Left lung (tissue), 10 donors: Measurements from ENCODE around the gene RGS13. TPM values are rescaled to one million over a fixed set of nuclear protein-coding genes. Genes with fewer than 3 reads are reported as not detected.
A peak's percentile ranks its signal among the peaks of the same experiment; 100 is the strongest.

ENCODE experiments used
- ATAC-seq: fragments of 200-7000 bp; cut with Tn5 transposase; one replicate; pipeline ENCODE4 v1.9.1; 2020; ENCODE audit warnings: moderate library complexity
- DNase-seq, 4 donors: peaks; one replicate each; pipeline ENCODE4 v3.0.0-alpha.2; 2013 to 2020
- H3K27ac ChIP-seq, 2 donors: fragments of 200-600 bp; sonication (generic) in 1 of 2; one replicate each; pipeline versions ENCODE4 v1.5.0 to v1.8.0; 2020 to 2021
- H3K27me3 ChIP-seq, 2 donors: fragments of 200-600 bp; sonication (generic) in 1 of 2; one replicate each; pipeline versions ENCODE4 v1.5.0 to v1.8.0; 2020 to 2021
- H3K36me3 ChIP-seq, 2 donors: fragments of 200-600 bp; sonication (generic) in 1 of 2; one replicate each; pipeline versions ENCODE4 v1.5.0 to v1.8.0; 2020 to 2021
- H3K4me1 ChIP-seq, 2 donors: fragments of 200-600 bp; one replicate each; pipeline ENCODE4 v1.8.0; 2021
- H3K4me3 ChIP-seq, 2 donors: fragments of 200-600 bp; sonication (generic) in 1 of 2; one replicate each; pipeline versions ENCODE4 v1.5.0 to v1.8.0; 2020 to 2021; ENCODE audit warnings: mild to moderate bottlenecking in 1 of 2
- H3K9me3 ChIP-seq, 2 donors: fragments of 200-600 bp; sonication (generic) in 1 of 2; one replicate each; pipeline versions ENCODE4 v1.5.0 to v1.8.0; 2020 to 2021
- CTCF ChIP-seq, 2 donors: fragments of 200-600 bp; sonication (generic) in 1 of 2; IDR thresholded peaks; one replicate each; pipeline versions ENCODE4 v1.5.0 to v1.8.0; 2021; ENCODE audit warnings: antibody characterized with exemption in 2 of 2
- intact Hi-C, 2 donors: fragments of 100-400 bp; cut with DNase I; formaldehyde crosslinking; loops; one replicate each; pipeline versions ENCODE4 v1.11.2 to v1.14.2; 2022
- polyA plus RNA-seq, 6 donors: library from polyadenylated mRNA; unstranded; fragments of 120-200 nt; gene quantifications; one replicate each; pipeline ENCODE4 v1.2.1, GENCODE V29; 2013; ENCODE audit not compliant: insufficient read length in 6 of 6
- total RNA-seq, 2 donors: library from RNA; stranded (reverse); fragmentation: NEBNext Ultra II Directional; extraction: Animal tissue kit (Norgen Biotek cat#: 25700); gene quantifications; one replicate each; pipeline ENCODE4 v1.2.1, GENCODE V29; 2021
- donor health status: DM: no; HTN: yes; CAD: no.
- donor health status: DM: no; HTN: no; CAD: no.

Gene RGS13
- total and polyA plus RNA-seq, 8 donors = 0.81 to 4.8 (median 2.7) TPM

GRCh38 chr1:192608671-192609070, 27.3 kb upstream of the RGS13 start:
- intact Hi-C loops = no loop called here
- DNase-seq = no peak
- Histone ChIP-seq H3K9me3 (no peaks in the 10 kb centered on the region), H3K27ac (no peak overlapping the region), H3K36me3 (no peaks in the 10 kb centered on the region), H3K4me1 (peaks cover 0 to 10% of the 10 kb centered on the region in 2 donors), H3K27me3 (no peaks in the 10 kb centered on the region), H3K4me3 (no peak overlapping the region)
- no peak for ATAC-seq
- no peak for TF ChIP-seq CTCF (IDR thresholded peaks at IDR 0.05)

- TF ChIP-seq CTCF (IDR thresholded peaks at IDR 0.05) = no peak
- Histone ChIP-seq H3K9me3 (no peaks in the 10 kb centered on the region), H3K4me3 (no peak overlapping the region), H3K27me3 (no peaks in the 10 kb centered on the region), H3K27ac (no peak overlapping the region), H3K4me1 (peaks cover 0 to 10% of the 10 kb centered on the region in 2 donors), H3K36me3 (no peaks in the 10 kb centered on the region)
- peak; percentile 87 for ATAC-seq
- intact Hi-C loops = loop anchor here in 1 of 2 donors (5.0 kb wide), 1 partner anchor 132 kb away; no protein-coding TSS in a partner anchor
- DNase-seq = peak in 2 of 4 donors; percentile 73 to 83
Observed at GRCh38 chr1:192609110-192610079, 26.6 kb upstream of the RGS13 start.

DNA sequence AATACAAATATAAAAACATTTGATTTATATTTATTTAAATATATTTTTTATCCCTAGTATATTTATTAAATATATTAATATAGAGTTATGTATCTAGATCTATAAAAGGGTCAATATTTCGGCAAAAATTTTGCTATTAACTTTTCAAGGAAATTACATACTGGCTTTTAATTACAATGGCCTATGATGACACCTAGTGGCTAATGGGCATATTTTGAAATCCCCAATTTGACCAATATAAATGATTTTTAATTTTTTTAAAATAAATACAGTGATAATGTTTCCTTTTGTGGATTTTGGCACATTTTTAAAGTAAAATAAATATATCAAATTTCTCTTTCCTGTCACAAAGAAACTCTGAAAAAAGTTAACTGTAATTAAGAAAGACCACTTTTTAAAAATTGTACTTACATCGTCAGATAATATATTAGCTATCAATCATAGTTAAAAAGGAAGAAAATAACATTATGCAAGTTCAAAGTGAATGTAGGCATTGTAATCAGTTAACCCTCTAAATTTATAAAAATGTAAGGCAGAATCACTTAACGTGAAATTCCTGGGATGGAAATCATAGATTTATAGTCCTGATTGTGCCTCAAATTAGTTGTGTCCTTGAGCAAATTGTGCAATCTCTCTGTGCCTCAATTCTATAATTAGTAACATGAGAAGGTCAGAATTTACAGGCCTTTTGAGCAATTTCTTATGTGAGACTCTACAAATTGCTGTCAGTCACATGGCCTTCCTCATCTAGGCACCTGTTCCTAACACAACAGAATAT, 25.6 kb upstream of the RGS13 start:
- intact Hi-C loops = loop anchor here in 1 of 2 donors (5.0 kb wide), 1 partner anchor 133 kb away; no protein-coding TSS in a partner anchor
- Histone ChIP-seq H3K9me3 (no peaks in the 10 kb centered on the region), H3K36me3 (no peaks in the 10 kb centered on the region), H3K27ac (no peak overlapping the region), H3K4me3 (no peak overlapping the region), H3K27me3 (no peaks in the 10 kb centered on the region), H3K4me1 (peaks cover 0 to 10% of the 10 kb centered on the region in 2 donors)
- ATAC-seq (no peak), DNase-seq (no peak)
- TF ChIP-seq CTCF (IDR thresholded peaks at IDR 0.05) = peak; percentile 56 to 61

DNA sequence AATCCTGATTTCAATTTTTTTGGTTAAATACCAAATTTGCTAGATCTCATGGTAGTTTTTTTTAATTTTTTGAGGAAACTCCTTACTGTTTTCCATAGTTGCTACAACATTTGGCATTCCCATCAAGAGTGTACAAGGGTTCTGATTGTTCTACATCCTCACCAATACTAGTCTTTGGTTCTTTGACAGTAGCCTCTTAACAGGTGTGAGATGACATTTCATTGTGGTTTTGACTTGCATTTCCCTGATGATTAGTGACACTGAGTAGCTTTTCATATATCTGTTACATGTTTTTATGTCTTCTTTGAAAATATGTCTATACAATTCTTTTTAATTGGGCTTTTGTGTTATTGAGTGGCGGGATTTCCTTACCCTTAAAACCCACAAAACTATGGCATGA, 20.9 kb upstream of the RGS13 start:
- TF ChIP-seq CTCF (IDR thresholded peaks at IDR 0.05) = no peak
- no peaks in the 10 kb centered on the region for H3K36me3 ChIP-seq
- no peaks in the 10 kb centered on the region for H3K4me1 ChIP-seq
- DNase-seq (no peak), ATAC-seq (no peak)
- no peak overlapping the region for H3K27ac ChIP-seq
- no peaks in the 10 kb centered on the region for H3K9me3 ChIP-seq
- no peaks in the 10 kb centered on the region for H3K27me3 ChIP-seq
- H3K4me3 ChIP-seq = no peak overlapping the region
- intact Hi-C loops = no loop called here
